Right renal cortex interstitium (tissue), 3 donors: ENCODE measurements around the gene PORCN. TPM values are rescaled to one million over a fixed set of nuclear protein-coding genes. Genes with fewer than 3 reads are reported as not detected.

Experiments
- DNase-seq, 3 donors: peaks; one replicate each; pipeline ENCODE4 v3.0.0-alpha.2; 2013; ENCODE audit warnings: low read depth in 3 of 3, low spot score in 2 of 3
- polyA plus RNA-seq, 3 donors: library from polyadenylated mRNA; unstranded; fragments of 120-200 nt; gene quantifications; one replicate each; pipeline ENCODE4 v1.2.1, GENCODE V29; 2013; ENCODE audit not compliant: insufficient read length in 3 of 3

The PORCN gene
- polyA plus RNA-seq: 1 to 10 TPM; 6.8 to 7.5 (median 7.1) TPM

- no peak for DNase-seq
Observed at GRCh38 chrX:48508400-48509244, at the start of gene PORCN. Gene PORCN (plus strand): TSS chrX:48508992. CDS start chrX:48509821, 829 bp downstream.

DNA sequence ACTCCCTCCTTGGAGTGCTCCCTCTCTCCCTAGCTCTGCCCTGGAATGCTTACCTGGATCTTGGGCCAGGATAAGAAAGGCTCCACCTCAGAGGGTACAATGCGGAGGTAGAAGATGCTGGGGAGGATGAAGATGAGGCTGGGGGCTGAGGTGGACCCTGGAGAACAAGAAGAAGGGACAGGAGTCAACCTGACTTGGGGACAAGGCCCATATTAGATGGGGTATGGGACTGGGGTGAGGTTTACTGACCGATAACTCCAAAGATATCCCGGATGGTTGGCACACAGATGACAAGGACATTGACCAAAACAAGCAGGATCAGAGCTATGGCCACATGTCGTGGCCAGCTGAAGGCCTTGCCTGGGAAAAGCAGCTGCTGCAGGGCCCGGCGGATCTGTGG, 49.3 kb upstream of the PORCN start:
- no peak for DNase-seq

DNA sequence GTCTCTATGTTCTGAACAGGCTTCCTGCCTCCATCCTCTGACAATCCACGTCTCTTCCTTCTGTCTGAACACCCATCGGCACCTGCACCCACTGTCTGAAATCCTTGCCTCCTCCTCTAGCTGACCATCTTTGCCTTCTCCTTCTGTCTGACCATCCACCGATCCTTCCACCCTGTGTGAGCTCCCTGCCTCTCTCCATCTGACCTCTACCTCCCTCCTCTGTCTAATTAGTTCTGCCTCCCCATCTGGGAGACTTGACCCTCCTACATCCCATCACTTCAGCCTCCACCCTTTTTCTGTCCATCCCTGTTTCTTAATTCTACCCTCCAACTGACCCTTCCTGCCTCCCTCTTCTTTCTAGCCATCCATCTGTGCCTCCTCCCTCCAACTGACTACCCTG, 48.8 kb upstream of the PORCN start:
- DNase-seq: no peak

GRCh38 chrX:48460606-48461005, 48.2 kb upstream of the PORCN start:
- no peak for DNase-seq

- DNase-seq: no peak
Observed at GRCh38 chrX:48461830-48462229, 47.0 kb upstream of the PORCN start.

DNA sequence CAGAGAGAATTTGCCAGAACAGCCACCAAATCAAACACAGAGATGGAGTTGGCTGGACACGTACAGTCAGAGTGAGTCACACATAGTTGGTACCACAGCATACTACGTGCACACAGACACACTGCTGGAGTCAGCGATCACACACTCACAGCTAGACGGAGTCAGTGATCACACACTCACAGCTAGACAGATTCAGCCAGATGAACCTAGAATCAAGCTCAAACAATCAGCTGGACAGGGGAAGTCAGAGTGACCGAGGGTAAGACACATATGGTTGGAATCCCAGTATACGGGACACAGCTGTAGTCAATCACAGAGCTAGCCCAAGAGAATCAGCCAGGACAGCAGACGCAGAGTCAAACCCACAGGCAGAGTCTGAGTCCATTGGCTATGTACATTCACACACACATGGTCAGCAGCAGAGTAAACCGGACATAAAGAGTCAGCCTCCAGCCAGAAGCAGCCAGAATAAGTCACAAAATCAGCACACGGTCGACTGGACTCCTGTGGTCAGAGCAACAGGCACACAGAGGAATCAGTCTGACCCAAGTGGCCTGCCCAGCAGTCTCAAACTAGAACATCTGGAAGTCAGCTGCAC, 43.4 kb upstream of the PORCN start:
- DNase-seq: no peak

DNA sequence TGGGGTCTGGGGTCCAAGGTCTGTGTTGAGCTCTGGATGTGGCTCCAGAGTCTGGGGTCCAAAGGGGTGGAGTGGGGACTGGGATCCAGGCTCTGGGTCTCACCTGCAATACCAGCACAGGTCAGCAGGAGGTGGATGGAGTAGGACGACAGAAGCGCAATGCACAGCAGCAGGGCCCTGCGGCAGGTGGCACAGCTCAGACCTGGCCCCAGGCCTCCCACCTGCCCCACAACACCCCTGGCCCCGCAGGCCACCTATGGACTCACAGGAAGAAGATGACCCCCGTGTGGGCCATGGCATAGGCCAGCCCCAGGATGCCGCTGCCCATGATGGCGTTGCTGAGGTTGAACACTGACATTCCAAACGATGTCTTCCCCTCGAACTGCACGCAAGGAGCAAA, 42.1 kb upstream of the PORCN start:
- no peak for DNase-seq

DNA sequence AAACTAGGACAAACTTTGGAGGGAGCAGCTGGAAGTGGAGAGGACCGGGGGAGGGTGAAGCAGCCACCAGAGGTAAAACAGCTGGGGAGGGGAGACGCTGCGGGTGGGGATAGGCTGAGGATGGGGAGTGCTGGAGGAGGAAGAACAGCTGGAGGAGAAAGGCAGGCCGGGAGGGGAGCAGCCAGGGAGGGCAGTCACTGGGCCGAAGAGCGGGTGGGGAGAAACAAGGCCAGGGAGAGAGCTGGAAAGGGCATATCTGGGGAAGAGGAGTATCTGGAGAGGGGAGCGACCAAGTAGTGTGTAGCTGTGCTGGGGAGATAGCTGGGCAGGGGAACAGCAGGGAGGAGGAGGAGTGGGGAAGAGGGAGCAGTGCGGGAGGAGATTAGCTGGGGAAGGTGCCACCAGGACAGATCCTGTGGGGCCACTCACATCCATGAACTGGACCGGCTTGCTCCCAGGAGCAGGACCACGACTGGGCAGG, 41.5 kb upstream of the PORCN start:
- DNase-seq: no peak

- DNase-seq: no peak
Observed at GRCh38 chrX:48468247-48468671, 40.5 kb upstream of the PORCN start.

GRCh38 chrX:48468693-48469691, 39.8 kb upstream of the PORCN start:
- DNase-seq: no peak

GRCh38 chrX:48470110-48470832, 38.5 kb upstream of the PORCN start, which contains the start of gene SLC38A5:
Gene SLC38A5 (minus strand): TSS chrX:48470260. CDS start chrX:48467924, 2,336 bp downstream.
- DNase-seq: no peak

DNA sequence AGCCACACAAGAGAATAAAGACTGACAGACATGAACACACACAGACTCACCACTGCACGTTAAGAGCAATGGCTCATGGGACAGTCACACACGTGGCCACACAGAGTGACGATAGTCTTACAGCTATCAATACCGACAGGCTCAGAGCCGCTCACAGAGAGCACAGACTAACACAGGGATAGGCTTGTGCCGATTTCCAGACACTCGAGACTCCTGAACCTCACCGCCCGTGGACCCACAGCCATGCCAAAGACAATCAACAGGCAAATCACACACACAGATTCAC, 38.0 kb upstream of the PORCN start:
- DNase-seq: no peak

DNA sequence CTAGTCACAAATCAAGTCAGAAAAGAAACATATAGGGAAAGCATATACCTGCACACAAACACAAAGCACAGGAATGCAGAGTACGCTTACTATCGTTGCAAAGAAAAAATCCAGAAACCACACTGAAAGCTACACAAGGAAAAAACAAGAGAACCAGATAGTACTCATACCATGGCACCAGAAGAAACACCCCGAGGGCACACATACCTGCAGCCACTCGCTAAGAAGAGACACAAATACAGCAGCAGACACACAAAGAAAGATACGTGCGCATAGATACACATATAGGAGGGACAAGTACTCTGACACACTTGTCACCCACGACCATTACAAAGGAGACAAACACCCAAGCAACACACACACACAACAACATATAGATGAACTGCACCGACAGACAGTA, 37.3 kb upstream of the PORCN start:
- no peak for DNase-seq

DNA sequence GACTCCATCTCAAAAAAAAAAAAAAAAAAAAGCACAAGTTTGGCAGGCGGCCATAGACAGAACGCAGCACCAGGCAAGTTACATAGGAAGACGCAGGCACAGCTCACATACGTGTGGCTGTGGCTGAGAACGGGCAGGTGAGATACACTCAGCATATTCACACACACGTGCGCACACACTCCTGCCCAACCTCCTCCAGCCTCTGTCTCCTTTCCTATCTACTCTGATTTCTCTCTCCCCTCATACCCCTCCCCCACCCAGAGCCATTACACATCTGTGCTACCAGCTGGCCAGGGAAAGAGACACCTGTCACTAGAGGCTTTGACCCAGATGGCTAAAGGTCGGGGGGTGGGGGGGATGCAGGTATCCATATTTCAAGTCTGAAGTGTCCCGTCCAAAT, 36.6 kb upstream of the PORCN start:
- no peak for DNase-seq

DNA sequence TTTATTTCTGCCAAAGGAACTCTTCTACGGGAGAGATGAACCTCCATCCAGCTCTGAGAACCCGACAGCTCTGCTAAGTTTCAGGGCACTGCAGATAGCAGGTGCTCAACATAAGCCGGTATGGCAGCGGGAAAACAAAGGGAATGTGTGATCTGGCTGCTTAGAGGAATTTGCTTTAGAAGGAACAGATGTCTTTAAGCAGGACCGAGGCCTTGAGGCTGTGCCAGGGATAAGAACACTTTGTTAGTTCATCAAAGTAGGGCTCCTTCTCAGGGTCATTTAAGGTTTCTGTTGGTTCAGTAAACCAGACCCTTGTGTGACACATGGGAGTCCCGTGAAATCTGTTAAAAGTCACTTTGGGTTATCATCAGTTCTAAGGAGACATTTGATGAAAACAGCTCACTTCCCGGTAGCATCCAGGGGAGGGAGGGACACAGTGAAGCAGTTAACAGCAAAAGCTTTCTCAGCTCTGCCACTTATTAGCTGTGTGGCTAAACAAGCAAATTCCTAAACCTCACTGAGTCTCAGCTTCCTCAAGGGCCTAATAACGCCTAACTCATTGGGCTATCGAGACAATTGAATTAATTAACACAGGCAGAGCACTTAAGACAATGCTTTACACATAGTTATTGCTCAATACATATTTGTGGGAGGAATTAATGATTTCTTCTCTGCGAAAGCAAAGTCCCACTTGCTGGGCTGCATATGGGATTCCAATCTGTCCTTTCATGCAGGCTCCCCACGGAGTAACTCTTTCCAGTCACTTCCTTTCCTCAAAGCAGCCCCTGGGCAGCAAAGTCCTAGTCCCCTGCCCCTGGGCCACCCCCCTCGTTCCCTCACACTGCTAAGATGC, 35.7 kb upstream of the PORCN start:
- DNase-seq: no peak

DNA sequence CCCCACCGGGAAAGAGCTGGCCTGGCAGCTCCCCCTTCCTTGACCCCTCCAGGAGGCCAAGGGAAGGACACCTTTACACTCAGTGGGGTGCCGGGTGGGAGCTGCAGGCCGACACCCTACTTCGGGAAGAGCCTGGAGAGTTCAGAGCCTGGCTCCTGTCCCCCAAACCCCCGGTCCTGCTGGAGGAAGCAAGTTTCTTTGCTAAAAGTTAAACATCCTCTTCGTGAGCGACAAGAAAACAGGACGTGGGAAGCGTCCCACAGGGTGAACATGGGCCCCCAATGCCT, 35.1 kb upstream of the PORCN start:
- no peak for DNase-seq

- no peak for DNase-seq
Observed at GRCh38 chrX:48474127-48474526, 34.7 kb upstream of the PORCN start.

GRCh38 chrX:48474581-48474980, 34.2 kb upstream of the PORCN start:
- no peak for DNase-seq

DNA sequence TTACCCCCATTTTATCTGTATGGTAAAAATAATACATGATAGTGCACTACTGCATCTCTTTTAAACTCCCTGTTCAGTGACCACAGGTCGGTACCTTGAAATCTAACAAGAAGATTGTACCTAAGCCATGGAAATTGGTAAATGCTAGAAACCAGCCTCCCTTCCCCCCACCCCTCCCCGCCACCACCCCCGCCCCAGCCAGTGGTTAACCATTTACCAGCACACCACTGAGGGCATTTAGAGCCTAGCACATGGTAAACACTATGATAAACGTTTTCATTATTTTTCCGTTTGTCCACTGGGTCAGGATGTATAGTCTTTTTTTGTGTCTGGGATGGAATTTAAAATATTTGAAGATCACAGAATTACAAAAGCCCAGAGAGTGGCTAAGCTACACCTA, 33.5 kb upstream of the PORCN start:
- no peak for DNase-seq
